Stimulated activated CD4-positive, alpha-beta T cell treated with anti-CD3 and anti-CD28 coated beads, Interleukin-4, amount 100 ng/mL, for 1 hour (primary cell): ENCODE measurements around the gene GARIN5B.
A peak's percentile ranks its signal among the peaks of the same experiment; 100 is the strongest.
"Not testable (repeated sequence)": the region's sequence is repeated elsewhere in the genome, so short reads cannot be mapped to it uniquely, and the experiment has no call there.

Source experiments
- DNase-seq: peaks from one replicate; pipeline ENCODE4 v3.0.0-alpha.2; 2020

Gene GARIN5B

DNA sequence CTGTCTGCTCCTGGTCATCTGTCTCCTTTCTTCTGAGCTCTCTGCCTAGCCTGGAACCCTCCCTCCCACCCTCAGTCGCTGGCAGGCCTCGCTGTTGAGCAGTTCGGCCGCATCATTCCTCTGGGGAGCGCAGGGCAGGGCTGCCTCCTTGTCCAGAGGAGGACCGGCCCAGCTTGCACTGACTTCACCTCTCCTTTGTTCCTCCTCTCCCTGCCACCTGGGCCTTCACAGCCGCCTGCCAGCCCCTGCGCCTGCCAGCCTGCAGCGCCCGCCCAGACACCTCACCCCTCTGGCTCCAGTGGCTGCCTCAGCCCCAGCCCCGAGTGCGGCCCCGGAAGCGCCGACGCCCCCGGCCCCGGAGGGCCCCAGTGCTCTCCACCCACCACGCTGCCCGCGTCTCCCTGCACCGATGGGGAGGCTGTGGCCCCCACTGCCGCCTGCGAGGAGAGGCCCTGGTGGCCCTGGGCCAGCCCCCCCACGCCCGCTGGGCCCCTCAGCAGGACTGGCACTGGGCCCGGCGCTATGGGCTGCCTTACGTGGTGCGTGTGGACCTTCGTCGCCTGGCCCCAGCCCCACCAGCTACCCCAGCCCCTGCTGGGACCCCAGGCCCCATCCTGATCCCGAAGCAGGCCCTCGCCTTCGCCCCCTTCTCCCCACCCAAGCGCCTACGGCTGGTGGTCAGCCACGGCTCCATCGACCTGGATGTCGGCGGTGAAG is 16.2 kb downstream of the GARIN5B start:
- DNase-seq: no peak

DNA sequence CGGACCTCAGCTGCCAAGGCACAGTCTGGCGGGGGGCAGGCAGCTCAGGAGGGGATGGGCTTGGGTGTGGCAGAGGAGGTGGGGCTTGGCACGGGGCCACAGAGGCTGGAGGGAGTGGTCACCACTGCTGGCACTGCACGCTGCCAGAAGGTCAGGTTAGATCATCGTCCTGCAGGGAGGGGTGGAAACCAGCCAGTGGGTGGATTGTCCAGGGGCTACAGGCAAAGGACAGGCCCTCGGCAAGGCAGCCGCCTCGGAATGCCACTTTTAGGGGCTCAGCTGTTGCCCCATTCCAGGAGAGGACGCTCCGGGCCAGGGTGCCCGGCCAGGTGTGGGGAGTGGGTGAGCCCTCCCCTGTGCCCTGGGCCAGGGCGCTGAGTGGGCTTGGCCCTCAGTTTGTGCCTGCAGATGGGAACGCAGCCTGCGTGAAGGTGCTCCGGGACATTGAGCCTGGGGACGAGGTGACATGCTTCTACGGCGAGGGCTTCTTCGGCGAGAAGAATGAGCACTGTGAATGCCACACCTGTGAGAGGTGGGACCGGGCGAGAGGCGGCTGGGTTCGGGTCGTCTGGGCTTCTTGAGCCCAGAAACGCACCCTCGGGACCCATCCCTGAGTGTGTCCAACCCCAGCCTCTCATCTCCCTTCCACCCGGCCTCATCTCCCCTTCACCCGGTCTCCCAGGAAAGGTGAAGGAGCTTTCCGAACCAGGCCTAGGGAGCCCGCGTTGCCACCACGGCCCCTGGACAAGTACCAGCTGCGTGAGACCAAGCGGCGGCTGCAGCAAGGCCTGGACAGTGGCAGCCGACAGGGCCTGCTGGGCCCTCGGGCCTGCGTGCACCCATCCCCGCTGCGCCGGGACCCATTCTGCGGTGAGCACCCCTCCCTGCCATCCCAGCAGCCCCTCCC is 17.0 kb downstream of the GARIN5B start:
- DNase-seq: no peak

- DNase-seq: no peak
Measured at GRCh38 chr19:55345101-55345817, 17.8 kb downstream of the GARIN5B start.

DNA sequence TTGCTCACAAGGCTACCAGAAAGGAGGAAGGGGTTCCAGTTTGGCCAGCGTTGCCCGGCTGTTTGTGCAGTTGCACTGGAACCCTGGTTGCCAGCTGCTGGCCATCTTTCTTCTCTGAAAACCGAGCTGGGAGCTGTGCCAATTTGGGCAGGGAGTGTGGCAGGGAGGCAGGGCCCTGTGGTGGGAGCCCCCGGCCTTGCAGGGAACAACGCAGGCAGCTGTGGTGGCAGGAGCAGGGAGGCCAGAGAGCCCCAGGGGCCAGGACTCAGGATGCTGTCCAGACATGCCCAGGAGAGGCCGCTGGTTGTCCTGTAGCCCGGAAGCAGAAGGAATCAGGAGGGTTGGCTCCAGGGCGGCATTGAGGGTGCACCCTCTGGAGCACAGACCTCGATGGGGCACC is 18.6 kb downstream of the GARIN5B start:
- DNase-seq: no peak

GRCh38 chr19:55341595-55342531 is 21.2 kb downstream of the GARIN5B start:
- DNase-seq: no peak

GRCh38 chr19:55341171-55341588 is 21.9 kb downstream of the GARIN5B start:
- peak; percentile 70 for DNase-seq

DNA sequence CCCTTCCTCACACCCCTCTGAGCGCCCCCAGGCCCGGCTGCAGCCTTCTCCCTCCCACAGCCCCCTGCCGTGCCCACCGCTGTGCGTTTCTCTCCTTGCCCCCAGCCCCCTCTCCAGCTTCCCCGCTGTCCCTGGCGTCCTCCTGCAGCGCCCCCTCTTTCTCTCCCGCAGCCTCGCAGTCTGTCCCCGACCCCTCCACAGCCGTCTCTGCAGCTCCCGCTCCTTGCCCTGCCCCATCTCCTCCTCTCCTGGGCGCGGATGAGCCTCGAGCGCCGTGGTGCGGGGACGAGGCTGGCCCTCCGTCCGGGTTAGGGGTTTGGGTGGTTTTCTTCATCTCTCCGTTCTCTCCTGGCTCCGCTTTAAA is 22.3 kb downstream of the GARIN5B start:
- peak; percentile 13 for DNase-seq

DNA sequence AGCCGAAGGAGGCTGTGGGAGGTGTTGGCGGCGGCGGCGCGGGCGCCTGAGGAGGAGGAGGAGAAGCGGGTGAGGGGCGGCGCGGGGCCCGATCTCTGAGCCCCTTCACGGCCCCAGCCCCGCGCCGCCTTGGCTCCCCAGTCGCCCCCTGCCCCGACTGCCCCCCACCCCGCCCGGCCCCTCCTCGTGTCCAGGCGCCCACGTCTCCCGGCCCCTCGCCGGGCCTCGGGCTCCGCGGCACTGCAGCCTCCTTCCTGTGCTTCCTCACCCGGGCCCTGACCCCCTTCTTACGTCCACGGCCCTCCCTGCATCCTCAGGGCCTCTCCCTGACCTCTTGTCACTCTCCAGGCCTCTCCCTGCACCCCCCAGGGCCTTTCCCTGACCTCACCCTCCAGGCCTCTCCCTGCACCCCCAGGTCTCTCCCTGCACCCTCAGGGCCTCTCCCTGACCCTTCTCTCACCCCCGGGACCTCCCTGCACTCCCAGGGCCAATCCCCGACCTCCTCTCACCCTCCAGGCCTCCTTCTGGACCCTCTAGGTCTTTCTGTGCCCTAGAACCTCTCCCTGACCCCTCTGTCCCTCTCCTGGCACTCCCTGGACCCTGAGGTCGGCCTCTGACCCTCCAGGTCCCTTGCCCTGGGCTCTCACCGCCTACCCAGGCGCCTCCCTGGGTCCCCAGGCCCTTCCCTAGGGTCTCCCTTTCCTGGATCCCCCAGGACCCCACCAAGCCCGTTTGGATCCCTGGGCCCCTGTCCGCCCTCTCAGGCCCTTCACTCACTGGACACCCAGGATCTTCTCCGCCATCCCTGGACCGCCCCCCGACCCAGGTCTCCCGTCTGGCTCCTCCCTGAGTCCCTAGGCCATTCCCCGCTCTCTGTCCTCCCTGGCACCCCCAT is 22.9 kb downstream of the GARIN5B start:
- no peak for DNase-seq

- DNase-seq: peak; percentile 100
Measured at GRCh38 chr19:55339105-55339888, 23.8 kb downstream of the GARIN5B start, which contains the start of gene KMT5C. Gene KMT5C, plus strand, starts transcription at chr19:55339876. Its CDS starts 2,061 bp downstream, at chr19:55341937.

DNA sequence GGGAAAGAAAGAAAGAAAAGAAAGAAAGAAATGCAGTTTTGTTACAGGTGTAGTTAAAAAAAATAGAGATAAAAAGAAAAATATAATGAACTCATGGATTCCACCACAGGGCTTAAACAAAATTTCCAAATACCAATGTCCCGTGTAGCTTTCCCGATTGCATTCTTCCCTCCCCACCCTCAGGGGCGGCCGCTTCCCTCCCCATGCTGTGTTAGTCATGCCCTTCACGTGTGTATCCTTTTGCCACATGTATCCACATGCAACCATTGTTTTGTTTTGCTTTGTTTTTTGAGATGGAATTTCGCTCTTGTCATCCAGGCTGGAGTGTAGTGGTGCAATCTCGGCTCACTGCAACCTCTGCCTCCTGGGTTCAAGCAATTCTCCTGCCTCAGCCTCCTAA is 27.0 kb downstream of the GARIN5B start:
- DNase-seq: no peak

- no peak for DNase-seq
Measured at GRCh38 chr19:55333870-55334269, 29.2 kb downstream of the GARIN5B start.

- DNase-seq: not testable (repeated sequence)
Measured at GRCh38 chr19:55329791-55330190, 33.3 kb downstream of the GARIN5B start.

GRCh38 chr19:55328774-55329318 is 34.2 kb downstream of the GARIN5B start:
- not testable (repeated sequence) for DNase-seq

DNA sequence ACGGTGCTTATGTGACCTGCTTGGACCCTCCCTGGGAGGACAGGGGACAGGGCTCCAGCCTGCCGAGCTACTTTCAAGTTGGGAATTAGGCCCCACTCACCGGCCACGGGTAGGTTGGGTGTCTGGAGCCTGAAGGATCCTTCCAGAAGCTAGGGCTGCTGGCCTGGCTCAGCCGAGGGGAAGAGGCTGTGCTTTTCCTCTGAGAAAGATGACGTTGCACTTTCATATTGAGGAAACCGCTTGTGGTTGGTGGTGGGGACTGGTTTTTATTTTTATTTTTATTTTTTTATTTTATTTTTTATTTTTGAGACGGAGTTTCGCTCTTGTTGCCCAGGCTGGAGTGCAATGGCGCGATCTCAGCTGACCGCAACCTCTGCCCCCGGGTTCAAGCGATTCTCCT is 37.9 kb downstream of the GARIN5B start, which contains the start of gene TMEM150B:
TSS of gene TMEM150B (minus strand) at position 170 of the 400 bp plus-strand sequence. CDS start 4,305 bp downstream, outside the sequence.
- no peak for DNase-seq

- DNase-seq: no peak
Measured at GRCh38 chr19:55324662-55325061, 38.4 kb downstream of the GARIN5B start.

GRCh38 chr19:55322204-55322885 is 40.7 kb downstream of the GARIN5B start:
- no peak for DNase-seq

DNA sequence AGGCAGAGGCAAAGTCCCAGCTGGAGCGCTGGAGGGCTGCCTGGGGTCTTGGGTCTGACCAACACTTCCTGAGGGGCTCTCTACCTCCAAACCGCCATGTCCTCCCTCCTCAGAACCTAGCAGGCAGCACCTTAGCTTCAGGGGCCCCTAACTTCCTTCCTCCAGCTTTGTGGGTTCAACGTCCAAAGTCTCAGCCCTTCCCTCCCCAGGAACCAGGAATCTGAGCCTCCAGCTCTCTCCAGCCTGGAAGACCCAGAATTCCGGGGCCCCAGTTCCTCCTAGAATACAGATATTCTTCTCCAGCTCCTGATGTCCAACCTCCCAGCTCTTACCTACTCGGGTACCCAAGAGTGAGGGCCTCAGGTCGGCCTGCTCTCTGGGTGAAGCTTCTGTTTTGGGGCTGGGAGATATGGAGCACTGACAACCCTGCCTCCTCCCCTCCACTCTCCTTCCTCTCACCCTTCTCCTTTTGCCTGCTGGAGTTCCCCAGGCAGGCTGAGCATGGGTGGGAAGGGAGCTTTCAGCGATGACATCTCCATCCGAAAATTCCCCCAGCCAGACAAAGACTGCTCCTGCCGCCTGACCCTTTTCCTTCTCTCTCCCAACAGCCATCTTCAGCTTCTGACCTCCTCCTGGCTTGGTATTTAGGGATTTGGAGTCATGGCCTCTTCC is 41.5 kb downstream of the GARIN5B start:
- no peak for DNase-seq

- no peak for DNase-seq
Measured at GRCh38 chr19:55320844-55321419, 42.1 kb downstream of the GARIN5B start.
